Measurements from ENCODE around the gene GPR25. TPM values are rescaled to one million over a fixed set of nuclear protein-coding genes. Genes with fewer than 3 reads are reported as not detected.

GPR25 gene
- total RNA-seq, 2 experiments from 2014 or later, result not detected

GRCh38 chr1:200873116-200873670 lies 412 bp downstream of the GPR25 start:
- no peaks in the 10 kb centered on the region for H3K36me3 Mint-ChIP-seq (ENCODE audit: low read depth)
- DNase-seq, result no peak
- no peak overlapping the region for H3K4me3 Mint-ChIP-seq
- POLR2A ChIA-PET, result no interaction called here
- CTCF ChIA-PET, result interaction anchor here (0.5 to 0.8 kb wide), 2 partner anchors 27 to 136 kb away, joined by 3 read pairs; no protein-coding TSS in a partner anchor
- H3K27ac Mint-ChIP-seq, result no peak overlapping the region
- peaks cover 44% of the 10 kb centered on the region for H3K4me1 Mint-ChIP-seq
- ATAC-seq, result no peak
- intact Hi-C loops (cut with DNase I, micrococcal nuclease), result no loop called here
- H3K27me3 Mint-ChIP-seq, result peaks cover 56% of the 10 kb centered on the region
- H3K9me3 Mint-ChIP-seq (ENCODE audit: low read depth), result no peaks in the 10 kb centered on the region

DNA sequence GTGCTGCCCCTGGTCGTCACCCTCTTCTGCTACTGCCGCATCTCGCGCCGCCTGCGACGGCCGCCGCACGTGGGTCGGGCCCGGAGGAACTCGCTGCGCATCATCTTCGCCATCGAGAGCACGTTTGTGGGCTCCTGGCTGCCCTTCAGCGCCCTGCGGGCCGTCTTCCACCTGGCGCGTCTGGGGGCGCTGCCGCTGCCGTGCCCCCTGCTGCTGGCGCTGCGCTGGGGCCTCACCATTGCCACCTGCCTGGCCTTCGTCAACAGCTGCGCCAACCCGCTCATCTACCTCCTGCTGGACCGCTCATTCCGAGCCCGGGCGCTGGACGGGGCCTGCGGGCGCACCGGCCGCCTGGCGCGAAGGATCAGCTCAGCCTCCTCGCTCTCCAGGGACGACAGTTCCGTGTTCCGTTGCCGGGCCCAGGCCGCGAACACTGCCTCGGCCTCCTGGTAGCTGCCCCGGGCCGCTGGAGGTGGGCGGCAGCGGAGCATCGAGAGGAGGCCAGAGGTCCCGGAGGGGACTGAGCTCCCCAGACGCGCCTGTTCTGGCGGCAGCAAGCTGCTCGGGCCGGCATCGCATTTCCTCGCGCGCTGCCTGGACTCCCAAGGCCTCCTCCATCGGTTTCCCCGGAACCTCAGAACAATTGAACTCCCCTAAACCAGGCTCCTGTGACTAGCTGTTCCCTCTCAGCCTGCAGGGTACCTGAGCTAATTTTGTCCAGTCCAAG lies 1.1 kb downstream of the GPR25 start:
- POLR2A ChIA-PET, result interaction anchor here (0.6 kb wide), 1 partner anchor 32 kb away, joined by 3 read pairs; no protein-coding TSS in a partner anchor
- no peak for DNase-seq
- ATAC-seq, result no peak
- CTCF ChIA-PET, result interaction anchor here (0.5 to 0.8 kb wide), 3 partner anchors 27 to 137 kb away, joined by 3 read pairs; no protein-coding TSS in a partner anchor
- Mint-ChIP-seq H3K36me3 (ENCODE audit: low read depth) (no peaks in the 10 kb centered on the region), H3K4me1 (peaks cover 50% of the 10 kb centered on the region), H3K4me3 (no peak overlapping the region), H3K9me3 (ENCODE audit: low read depth) (no peaks in the 10 kb centered on the region), H3K27ac (no peak overlapping the region), H3K27me3 (peaks cover 60% of the 10 kb centered on the region)
- intact Hi-C loops (cut with DNase I, micrococcal nuclease), result no loop called here

- Mint-ChIP-seq H3K36me3 (ENCODE audit: low read depth) (no peaks in the 10 kb centered on the region), H3K4me1 (peaks cover 46% of the 10 kb centered on the region), H3K9me3 (ENCODE audit: low read depth) (no peaks in the 10 kb centered on the region), H3K27me3 (peaks cover 55% of the 10 kb centered on the region), H3K4me3 (no peak overlapping the region), H3K27ac (no peak overlapping the region)
- no peak for DNase-seq
- intact Hi-C loops (cut with DNase I, micrococcal nuclease), result loop anchor here in 1 of 2 experiments (5.0 kb wide), 1 partner anchor 137 kb away; the partner anchor contains the start of gene CAMSAP2
- CTCF ChIA-PET, result interaction anchor here (0.6 kb wide), 1 partner anchor 8 kb away, joined by 3 read pairs; no protein-coding TSS in a partner anchor
- ATAC-seq, result no peak
- POLR2A ChIA-PET, result no interaction called here
Observed at GRCh38 chr1:200874694-200875093, 1.9 kb downstream of the GPR25 start.

GRCh38 chr1:200875416-200875815 lies 2.6 kb downstream of the GPR25 start:
- ATAC-seq (no peak), DNase-seq (no peak)
- CTCF ChIA-PET, result interaction anchor here (0.5 kb wide), 1 partner anchor 27 kb away, joined by 4 read pairs; no protein-coding TSS in a partner anchor
- intact Hi-C loops (cut with DNase I, micrococcal nuclease), result loop anchor here in 1 of 2 experiments (5.0 kb wide), 1 partner anchor 138 kb away; the partner anchor contains the start of gene CAMSAP2
- Mint-ChIP-seq H3K27me3 (peaks cover 53% of the 10 kb centered on the region), H3K4me3 (no peak overlapping the region), H3K27ac (no peak overlapping the region), H3K36me3 (ENCODE audit: low read depth) (no peaks in the 10 kb centered on the region), H3K4me1 (peaks cover 48% of the 10 kb centered on the region), H3K9me3 (ENCODE audit: low read depth) (no peaks in the 10 kb centered on the region)
- POLR2A ChIA-PET, result no interaction called here

DNA sequence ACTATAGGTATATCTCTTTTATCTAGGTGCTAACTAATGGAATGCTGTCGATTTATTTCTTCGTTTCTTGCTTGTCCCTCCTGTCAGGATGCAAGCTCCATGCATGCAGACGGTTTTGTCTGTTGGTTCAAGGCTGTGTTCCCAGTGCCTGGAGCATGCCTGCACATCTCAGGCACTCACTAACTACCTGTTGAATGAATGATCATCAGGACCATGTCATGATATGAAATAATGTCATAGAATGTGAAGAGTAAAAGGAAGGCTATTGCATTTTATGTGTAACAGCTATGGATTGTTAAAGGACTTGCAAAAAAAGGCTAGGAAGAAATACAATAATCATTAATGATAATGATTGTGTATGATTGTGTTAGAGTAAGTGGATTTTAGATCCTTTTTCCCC lies 4.2 kb downstream of the GPR25 start:
- ChIA-PET CTCF (interaction anchor here (0.9 to 4.8 kb wide), 7 partner anchors 11 to 254 kb away, joined by 3 to 31 read pairs (median 5); no protein-coding TSS in a partner anchor), POLR2A (interaction anchor here (0.7 to 2.0 kb wide), 2 partner anchors 11 to 132 kb away, joined by 6 to 13 read pairs; no protein-coding TSS in a partner anchor)
- H3K27ac Mint-ChIP-seq, result no peak overlapping the region
- no peaks in the 10 kb centered on the region for H3K9me3 Mint-ChIP-seq (ENCODE audit: low read depth)
- peaks cover 50% of the 10 kb centered on the region for H3K4me1 Mint-ChIP-seq
- intact Hi-C loops (cut with DNase I, micrococcal nuclease), result loop anchor here in 1 of 2 experiments (2.0 to 5.0 kb wide), 2 partner anchors 14 to 140 kb away; partner anchors contain the start of gene CAMSAP2
- no peak overlapping the region for H3K4me3 Mint-ChIP-seq
- H3K36me3 Mint-ChIP-seq (ENCODE audit: low read depth), result no peaks in the 10 kb centered on the region
- ATAC-seq, result no peak
- no peak for DNase-seq
- H3K27me3 Mint-ChIP-seq, result peaks cover 47% of the 10 kb centered on the region

GRCh38 chr1:200877839-200878551 lies 5.2 kb downstream of the GPR25 start:
- ChIA-PET POLR2A (interaction anchor here (0.6 to 3.4 kb wide), 5 partner anchors 11 to 77 kb away, joined by 3 to 21 read pairs (median 8); no protein-coding TSS in a partner anchor), CTCF (interaction anchor here (0.6 to 4.8 kb wide), 10 partner anchors 12 to 324 kb away, joined by 3 to 31 read pairs (median 4); no protein-coding TSS in a partner anchor)
- intact Hi-C loops (cut with DNase I, micrococcal nuclease), result loop anchor here (1.0 to 5.0 kb wide), 7 partner anchors 8 to 253 kb away; partner anchors contain the start of gene CAMSAP2 (in 1 of the 2)
- H3K4me1 Mint-ChIP-seq, result peaks cover 50% of the 10 kb centered on the region
- peaks cover 43% of the 10 kb centered on the region for H3K27me3 Mint-ChIP-seq
- no peaks in the 10 kb centered on the region for H3K9me3 Mint-ChIP-seq (ENCODE audit: low read depth)
- no peaks in the 10 kb centered on the region for H3K36me3 Mint-ChIP-seq (ENCODE audit: low read depth)
- no peak overlapping the region for H3K27ac Mint-ChIP-seq
- no peak overlapping the region for H3K4me3 Mint-ChIP-seq
- peak; percentile 86 for DNase-seq
- ATAC-seq, result peak; percentile 88

- Mint-ChIP-seq H3K36me3 (ENCODE audit: low read depth) (no peaks in the 10 kb centered on the region), H3K4me1 (peaks cover 43% of the 10 kb centered on the region), H3K4me3 (no peak overlapping the region), H3K9me3 (ENCODE audit: low read depth) (no peaks in the 10 kb centered on the region), H3K27me3 (peaks cover 32% of the 10 kb centered on the region), H3K27ac (no peak overlapping the region)
- POLR2A ChIA-PET, result interaction anchor here (3.4 kb wide), 1 partner anchor 9 kb away, joined by 21 read pairs; no protein-coding TSS in a partner anchor
- CTCF ChIA-PET, result interaction anchor here (1.2 to 4.8 kb wide), 3 partner anchors 10 to 25 kb away, joined by 4 to 31 read pairs (median 20); no protein-coding TSS in a partner anchor
- peak; percentile 69 for DNase-seq
- ATAC-seq, result peak; percentile 76
- intact Hi-C loops (cut with DNase I, micrococcal nuclease), result loop anchor here (1.0 to 2.0 kb wide), 4 partner anchors 9 to 291 kb away; no protein-coding TSS in a partner anchor
Observed at GRCh38 chr1:200880212-200880611, 7.4 kb downstream of the GPR25 start.

- Mint-ChIP-seq H3K9me3 (ENCODE audit: low read depth) (no peaks in the 10 kb centered on the region), H3K27ac (no peak overlapping the region), H3K4me1 (peaks cover 33% of the 10 kb centered on the region), H3K36me3 (ENCODE audit: low read depth) (no peaks in the 10 kb centered on the region), H3K4me3 (no peak overlapping the region), H3K27me3 (peaks cover 18% of the 10 kb centered on the region)
- DNase-seq (no peak), ATAC-seq (no peak)
- CTCF ChIA-PET, result no interaction called here
- intact Hi-C loops (cut with DNase I, micrococcal nuclease), result no loop called here
- POLR2A ChIA-PET, result no interaction called here
Observed at GRCh38 chr1:200883118-200883517, 10.3 kb downstream of the GPR25 start.

DNA sequence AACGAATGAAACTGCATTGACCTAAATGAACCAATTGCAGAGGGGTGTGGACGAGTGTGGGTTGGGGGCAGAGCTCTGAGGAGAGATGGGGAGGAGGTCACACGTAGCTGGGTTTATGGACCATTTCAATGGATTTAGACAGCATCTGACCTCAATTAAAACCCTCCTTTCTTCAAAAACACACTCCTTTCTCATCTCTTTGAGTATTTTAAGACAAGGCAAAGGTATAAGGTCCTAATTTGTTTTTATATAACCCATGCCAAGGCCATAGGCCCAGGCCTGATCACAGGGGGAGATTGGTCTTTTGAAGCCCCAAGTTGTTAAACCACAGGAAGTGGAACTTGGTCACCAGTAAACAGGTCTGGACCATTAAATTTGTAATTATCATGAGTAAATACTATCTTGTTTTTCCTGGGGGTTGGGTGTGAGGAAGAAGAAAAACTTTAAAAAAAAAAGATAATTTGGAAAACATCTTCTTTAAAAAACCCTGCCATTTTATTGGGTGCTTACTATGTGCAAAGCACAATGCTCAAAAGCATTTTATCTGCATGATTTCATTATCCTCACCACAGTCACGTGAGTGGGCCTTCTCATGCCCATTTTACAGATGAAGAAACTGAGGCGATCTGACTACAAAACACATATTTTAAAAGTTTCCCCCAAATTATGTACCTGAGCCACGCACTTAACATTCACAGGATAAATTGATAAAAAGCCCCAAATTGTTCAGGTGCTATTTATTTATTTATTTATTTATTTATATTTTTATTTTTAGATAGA lies 13.0 kb downstream of the GPR25 start:
- CTCF ChIA-PET, result interaction anchor here (0.7 to 1.1 kb wide), 2 partner anchors 14 to 259 kb away, joined by 3 to 4 read pairs; no protein-coding TSS in a partner anchor
- no peak for DNase-seq
- Mint-ChIP-seq H3K4me3 (no peak overlapping the region), H3K27ac (no peak overlapping the region), H3K4me1 (peaks cover 43% of the 10 kb centered on the region), H3K36me3 (ENCODE audit: low read depth) (no peaks in the 10 kb centered on the region), H3K9me3 (ENCODE audit: low read depth) (no peaks in the 10 kb centered on the region), H3K27me3 (peaks cover 21% of the 10 kb centered on the region)
- no peak for ATAC-seq
- POLR2A ChIA-PET, result no interaction called here
- intact Hi-C loops (cut with DNase I, micrococcal nuclease), result loop anchor here (5.0 kb wide), 3 partner anchors 136 to 944 kb away; partner anchors contain the start of gene KIF21B (in 1 of the 2)

DNA sequence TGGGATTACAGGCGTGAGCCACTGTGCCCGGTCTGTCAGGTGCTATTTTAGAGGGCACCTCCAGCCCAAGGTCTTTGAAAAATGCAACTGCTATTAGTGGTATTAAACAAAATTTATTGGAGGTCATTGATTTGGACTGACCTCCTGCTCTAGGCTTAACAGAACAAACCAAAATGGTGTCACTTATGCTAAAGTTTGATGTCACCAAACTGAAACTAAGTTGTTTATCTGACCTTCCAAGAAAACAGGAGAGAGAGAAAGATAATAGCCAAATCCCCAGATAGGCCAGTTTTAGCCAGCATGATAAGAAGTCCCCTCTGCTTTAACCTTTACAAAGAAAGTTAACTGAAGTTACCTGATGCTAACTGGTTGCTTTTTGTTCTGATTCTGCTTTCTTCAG lies 13.8 kb downstream of the GPR25 start:
- Mint-ChIP-seq H3K4me3 (no peak overlapping the region), H3K9me3 (ENCODE audit: low read depth) (no peaks in the 10 kb centered on the region), H3K36me3 (ENCODE audit: low read depth) (no peaks in the 10 kb centered on the region), H3K27me3 (peaks cover 18% of the 10 kb centered on the region), H3K4me1 (peaks cover 42% of the 10 kb centered on the region), H3K27ac (no peak overlapping the region)
- DNase-seq (no peak), ATAC-seq (no peak)
- CTCF ChIA-PET, result interaction anchor here (0.6 kb wide), 1 partner anchor 21 kb away, joined by 3 read pairs; no protein-coding TSS in a partner anchor
- POLR2A ChIA-PET, result interaction anchor here (0.5 kb wide), 1 partner anchor 17 kb away, joined by 7 read pairs; no protein-coding TSS in a partner anchor
- intact Hi-C loops (cut with DNase I, micrococcal nuclease), result loop anchor here (5.0 kb wide), 3 partner anchors 136 to 944 kb away; partner anchors contain the start of gene KIF21B (in 1 of the 2)
